ENCODE data around the gene RNU6-7. TPM values are rescaled to one million over a fixed set of nuclear protein-coding genes. Genes with fewer than 3 reads are reported as not detected.

Gene RNU6-7
- total RNA-seq, 1 experiment from 2014 or later = not detected

DNA sequence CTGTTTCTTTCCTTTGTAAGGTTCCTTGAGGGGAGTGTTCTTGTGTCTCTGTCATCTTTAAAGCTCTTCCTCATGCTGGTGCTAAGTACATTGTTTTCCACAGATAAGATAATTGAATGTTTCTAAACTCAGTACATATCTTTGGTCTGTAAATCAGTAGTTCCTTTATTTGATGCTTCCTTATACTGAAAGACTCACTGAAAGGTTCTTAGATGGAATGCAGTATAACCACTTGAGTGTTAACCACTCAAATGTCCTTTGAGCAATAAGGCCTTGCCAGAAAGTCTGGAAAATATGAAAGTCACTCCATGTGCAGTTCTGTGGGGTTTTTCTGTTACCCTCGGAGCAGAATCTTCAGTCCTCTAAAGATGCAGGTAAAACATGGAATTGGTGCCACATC lies 24.2 kb downstream of the RNU6-7 start:
- H3K9me3 ChIP-seq = no peaks in the 10 kb centered on the region
- H3K27ac Mint-ChIP-seq (ENCODE audit: unreplicated experiment) = peak overlapping the region; percentile 40
- CTCF ChIA-PET = interaction anchor here (0.6 kb wide), 1 partner anchor 753 kb away, joined by 4 read pairs; no protein-coding TSS in a partner anchor
- no peaks in the 10 kb centered on the region for H3K27me3 ChIP-seq (replicated peaks; ENCODE audit: control insufficient read depth, insufficient read depth, low read length)
- H3K4me1 ChIP-seq = peaks cover 35% of the 10 kb centered on the region
- H3K4me1 Mint-ChIP-seq (ENCODE audit: low read depth, unreplicated experiment) = peaks cover 27% of the 10 kb centered on the region
- H3K4me3 Mint-ChIP-seq (ENCODE audit: unreplicated experiment) = no peak overlapping the region
- no TSS peak for BruUV-seq (replicated peaks)
- TF ChIP-seq, protein P1, sequence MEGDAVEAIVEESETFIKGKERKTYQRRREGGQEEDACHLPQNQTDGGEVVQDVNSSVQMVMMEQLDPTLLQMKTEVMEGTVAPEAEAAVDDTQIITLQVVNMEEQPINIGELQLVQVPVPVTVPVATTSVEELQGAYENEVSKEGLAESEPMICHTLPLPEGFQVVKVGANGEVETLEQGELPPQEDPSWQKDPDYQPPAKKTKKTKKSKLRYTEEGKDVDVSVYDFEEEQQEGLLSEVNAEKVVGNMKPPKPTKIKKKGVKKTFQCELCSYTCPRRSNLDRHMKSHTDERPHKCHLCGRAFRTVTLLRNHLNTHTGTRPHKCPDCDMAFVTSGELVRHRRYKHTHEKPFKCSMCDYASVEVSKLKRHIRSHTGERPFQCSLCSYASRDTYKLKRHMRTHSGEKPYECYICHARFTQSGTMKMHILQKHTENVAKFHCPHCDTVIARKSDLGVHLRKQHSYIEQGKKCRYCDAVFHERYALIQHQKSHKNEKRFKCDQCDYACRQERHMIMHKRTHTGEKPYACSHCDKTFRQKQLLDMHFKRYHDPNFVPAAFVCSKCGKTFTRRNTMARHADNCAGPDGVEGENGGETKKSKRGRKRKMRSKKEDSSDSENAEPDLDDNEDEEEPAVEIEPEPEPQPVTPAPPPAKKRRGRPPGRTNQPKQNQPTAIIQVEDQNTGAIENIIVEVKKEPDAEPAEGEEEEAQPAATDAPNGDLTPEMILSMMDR (IDR thresholded peaks at IDR 0.05; ENCODE audit: insufficient read depth in 1 of 2, low read depth in 1 of 2, low read length in 1 of 2, severe bottlenecking in 1 of 2, unreplicated experiment in 1 of 2) = no peak
- no peaks in the 10 kb centered on the region for H3K27me3 Mint-ChIP-seq (ENCODE audit: insufficient read depth, unreplicated experiment)
- no peak for DNase-seq
- intact Hi-C loops (cut with micrococcal nuclease; ENCODE audit: unreplicated experiment) = no loop called here
- H3K4me3 ChIP-seq (ENCODE audit: low read depth, low read length) = no peak overlapping the region
- no peaks in the 10 kb centered on the region for H3K36me3 Mint-ChIP-seq (ENCODE audit: insufficient read depth, unreplicated experiment)
- no peaks in the 10 kb centered on the region for H3K36me3 ChIP-seq (ENCODE audit: control insufficient read depth, insufficient read depth, low read length)
- H3K9me3 Mint-ChIP-seq (ENCODE audit: unreplicated experiment) = no peaks in the 10 kb centered on the region
- POLR2A ChIA-PET = no interaction called here

DNA sequence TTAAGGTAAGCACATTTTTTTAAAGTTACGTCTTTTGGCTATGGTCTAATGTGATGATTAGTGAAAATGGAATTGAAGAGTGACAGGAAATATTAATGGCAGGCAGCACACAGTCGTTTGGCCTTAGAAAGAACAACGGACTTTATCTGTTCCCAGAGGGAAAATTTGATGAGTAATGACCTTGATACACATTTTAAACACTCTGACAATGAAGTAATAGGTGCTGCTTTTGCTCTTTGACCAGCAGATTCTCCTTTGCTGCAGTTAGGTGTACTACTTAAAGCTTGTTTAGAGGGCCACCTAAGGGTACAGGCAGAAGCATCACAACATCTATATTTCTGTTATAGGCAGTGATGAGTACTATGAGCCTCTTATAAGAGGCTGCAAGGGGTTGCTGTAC lies 28.3 kb downstream of the RNU6-7 start:
- DNase-seq = no peak
- CTCF ChIA-PET = no interaction called here
- BruUV-seq (replicated peaks) = no TSS peak

DNA sequence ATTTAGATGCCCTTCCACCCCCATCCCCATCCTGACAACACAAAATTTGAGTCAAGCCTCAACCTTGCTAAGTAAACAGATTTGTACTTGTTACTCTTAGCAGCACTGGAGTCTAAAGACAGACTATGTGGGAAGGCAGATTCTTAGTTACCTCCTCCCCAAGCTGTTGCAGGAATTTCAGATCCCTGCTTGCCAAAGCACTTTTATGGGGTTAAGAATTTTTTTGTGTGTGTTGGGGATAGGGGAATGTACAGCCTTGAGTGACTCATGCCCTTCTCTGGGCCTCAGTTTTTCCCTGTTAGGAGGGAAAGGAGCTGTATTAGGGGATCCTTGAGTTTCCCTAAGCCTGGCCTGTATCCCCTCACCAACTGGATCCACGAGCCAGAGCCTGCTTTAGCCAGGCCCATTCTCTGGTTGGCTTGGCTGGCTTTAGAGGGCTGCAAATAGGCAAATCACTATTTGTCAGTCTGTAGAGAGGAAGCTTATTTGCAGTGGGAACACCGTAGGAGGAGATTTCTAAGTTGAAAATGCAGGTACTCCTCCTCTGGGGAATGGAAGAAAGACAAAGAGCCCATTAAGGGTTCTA lies 28.9 kb downstream of the RNU6-7 start:
- H3K4me3 ChIP-seq (ENCODE audit: low read depth, low read length) = no peak overlapping the region
- ChIA-PET CTCF (no interaction called here), POLR2A (no interaction called here)
- H3K4me1 ChIP-seq = peaks cover 17% of the 10 kb centered on the region
- Mint-ChIP-seq H3K9me3 (ENCODE audit: unreplicated experiment) (no peaks in the 10 kb centered on the region), H3K4me3 (ENCODE audit: unreplicated experiment) (no peak overlapping the region), H3K27ac (ENCODE audit: unreplicated experiment) (no peak overlapping the region), H3K36me3 (ENCODE audit: insufficient read depth, unreplicated experiment) (no peaks in the 10 kb centered on the region), H3K4me1 (ENCODE audit: low read depth, unreplicated experiment) (peaks cover 7% of the 10 kb centered on the region), H3K27me3 (ENCODE audit: insufficient read depth, unreplicated experiment) (no peaks in the 10 kb centered on the region)
- no TSS peak for BruUV-seq (replicated peaks)
- no peaks in the 10 kb centered on the region for H3K36me3 ChIP-seq (ENCODE audit: control insufficient read depth, insufficient read depth, low read length)
- TF ChIP-seq, protein P1 (IDR thresholded peaks at IDR 0.05; ENCODE audit: insufficient read depth in 1 of 2, low read depth in 1 of 2, low read length in 1 of 2, severe bottlenecking in 1 of 2, unreplicated experiment in 1 of 2) = no peak
- DNase-seq = no peak
- H3K27me3 ChIP-seq (replicated peaks; ENCODE audit: control insufficient read depth, insufficient read depth, low read length) = no peaks in the 10 kb centered on the region
- no peaks in the 10 kb centered on the region for H3K9me3 ChIP-seq
- intact Hi-C loops (cut with micrococcal nuclease; ENCODE audit: unreplicated experiment) = no loop called here

More for the DNA sequence above, 28.3 kb downstream of the RNU6-7 start:
- no peaks in the 10 kb centered on the region for H3K9me3 Mint-ChIP-seq (ENCODE audit: unreplicated experiment)
- no peak overlapping the region for H3K27ac Mint-ChIP-seq (ENCODE audit: unreplicated experiment)
- H3K27me3 ChIP-seq (replicated peaks; ENCODE audit: control insufficient read depth, insufficient read depth, low read length) = no peaks in the 10 kb centered on the region
- no peaks in the 10 kb centered on the region for H3K27me3 Mint-ChIP-seq (ENCODE audit: insufficient read depth, unreplicated experiment)
- H3K9me3 ChIP-seq = no peaks in the 10 kb centered on the region
- H3K4me1 Mint-ChIP-seq (ENCODE audit: low read depth, unreplicated experiment) = peaks cover 13% of the 10 kb centered on the region
- intact Hi-C loops (cut with micrococcal nuclease; ENCODE audit: unreplicated experiment) = no loop called here
- POLR2A ChIA-PET = no interaction called here
- H3K36me3 ChIP-seq (ENCODE audit: control insufficient read depth, insufficient read depth, low read length) = no peaks in the 10 kb centered on the region
- H3K4me1 ChIP-seq = peaks cover 24% of the 10 kb centered on the region
- no peak overlapping the region for H3K4me3 Mint-ChIP-seq (ENCODE audit: unreplicated experiment)
- TF ChIP-seq, protein P1 (IDR thresholded peaks at IDR 0.05; ENCODE audit: insufficient read depth in 1 of 2, low read depth in 1 of 2, low read length in 1 of 2, severe bottlenecking in 1 of 2, unreplicated experiment in 1 of 2) = no peak
- no peaks in the 10 kb centered on the region for H3K36me3 Mint-ChIP-seq (ENCODE audit: insufficient read depth, unreplicated experiment)
- H3K4me3 ChIP-seq (ENCODE audit: low read depth, low read length) = no peak overlapping the region
